Measurements from ENCODE around the gene ADRA2B. TPM values are rescaled to one million over a fixed set of nuclear protein-coding genes. Genes with fewer than 3 reads are reported as not detected.

ADRA2B gene
- total RNA-seq, 4 donors from 2014 or later: 0.28 to 0.67 (median 0.53) TPM; not detected in 1

DNA sequence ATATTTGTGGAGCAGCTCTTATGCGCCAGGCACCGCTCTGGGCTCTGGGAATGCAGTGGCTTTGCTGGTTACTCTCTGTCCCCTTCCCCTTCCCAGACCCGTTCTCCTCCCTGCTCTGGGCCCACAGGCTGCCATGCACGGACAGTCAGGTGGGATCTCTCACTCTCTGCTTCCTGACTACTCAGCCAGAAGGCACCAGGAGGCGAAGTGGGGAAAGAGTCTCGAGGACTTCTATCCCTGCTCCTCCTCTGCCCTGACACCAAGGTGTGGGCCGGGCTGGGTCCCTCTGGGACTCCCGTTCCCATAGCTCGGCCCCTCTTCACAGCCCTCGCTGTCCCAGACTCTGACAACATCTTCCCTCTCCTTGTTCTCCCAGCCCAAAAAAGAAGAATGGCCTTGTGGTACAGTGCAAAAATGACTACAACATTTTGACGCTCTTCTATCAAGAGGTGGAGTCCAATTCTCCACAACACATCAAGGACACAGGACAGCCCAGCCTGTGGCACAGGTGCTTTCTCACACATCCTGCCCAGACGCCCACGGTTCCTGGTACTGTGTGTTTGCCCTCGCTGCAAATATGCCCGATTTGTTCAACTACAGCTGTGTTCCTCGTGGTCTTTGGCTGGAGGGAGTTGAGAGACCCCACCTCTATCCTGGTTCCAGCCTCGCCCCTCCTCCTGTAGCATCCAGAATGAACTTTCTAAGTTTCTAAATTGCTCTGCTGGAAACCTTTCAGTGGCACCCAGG lies 42.9 kb upstream of the ADRA2B start:
- Histone ChIP-seq H3K36me3 (no peaks in the 10 kb centered on the region), H3K9me3 (no peaks in the 10 kb centered on the region), H3K27ac (peak overlapping the region in 1 of 4 donors; percentile 77), H3K27me3 (no peaks in the 10 kb centered on the region), H3K4me1 (peaks cover 0 to 45% (median 18%) of the 10 kb centered on the region in 4 donors), H3K4me3 (no peak overlapping the region)
- DNase-seq: peak in 2 of 3 donors; percentile 66 to 68
- TF ChIP-seq POLR2A (IDR thresholded peaks at IDR 0.05) (no peak), CTCF (IDR thresholded peaks at IDR 0.05) (no peak)

GRCh38 chr2:96158554-96158940 lies 42.2 kb upstream of the ADRA2B start:
- Histone ChIP-seq H3K4me3 (no peak overlapping the region), H3K36me3 (no peaks in the 10 kb centered on the region), H3K27ac (peak overlapping the region in 1 of 4 donors; percentile 77), H3K4me1 (peaks cover 0 to 38% (median 15%) of the 10 kb centered on the region in 4 donors), H3K27me3 (no peaks in the 10 kb centered on the region), H3K9me3 (no peaks in the 10 kb centered on the region)
- TF ChIP-seq POLR2A (IDR thresholded peaks at IDR 0.05) (no peak), CTCF (IDR thresholded peaks at IDR 0.05) (no peak)
- DNase-seq: no peak

GRCh38 chr2:96157649-96158553 lies 41.5 kb upstream of the ADRA2B start:
- Histone ChIP-seq H3K36me3 (no peaks in the 10 kb centered on the region), H3K27ac (peak overlapping the region in 2 of 4 donors; percentile 44 to 77), H3K4me1 (peaks cover 0 to 32% (median 9%) of the 10 kb centered on the region in 4 donors), H3K4me3 (peak overlapping the region in 1 of 4 donors; percentile 15), H3K27me3 (no peaks in the 10 kb centered on the region), H3K9me3 (no peaks in the 10 kb centered on the region)
- no peak for TF ChIP-seq CTCF (IDR thresholded peaks at IDR 0.05)
- TF ChIP-seq POLR2A (IDR thresholded peaks at IDR 0.05): no peak
- DNase-seq: peak; percentile 45 to 79 (median 74)

GRCh38 chr2:96156926-96157648 lies 40.7 kb upstream of the ADRA2B start:
- Histone ChIP-seq H3K4me3 (no peak overlapping the region), H3K27me3 (no peaks in the 10 kb centered on the region), H3K9me3 (no peaks in the 10 kb centered on the region), H3K4me1 (peaks cover 0 to 28% (median 4%) of the 10 kb centered on the region in 4 donors), H3K36me3 (no peaks in the 10 kb centered on the region), H3K27ac (peak overlapping the region in 2 of 4 donors; percentile 44 to 77)
- peak; percentile 36 to 67 (median 66) for DNase-seq
- TF ChIP-seq CTCF (IDR thresholded peaks at IDR 0.05): no peak

Measured in Peyer's patch (tissue), 4 donors.